Measurements from ENCODE around the gene CRB2.

CRB2 gene

DNA sequence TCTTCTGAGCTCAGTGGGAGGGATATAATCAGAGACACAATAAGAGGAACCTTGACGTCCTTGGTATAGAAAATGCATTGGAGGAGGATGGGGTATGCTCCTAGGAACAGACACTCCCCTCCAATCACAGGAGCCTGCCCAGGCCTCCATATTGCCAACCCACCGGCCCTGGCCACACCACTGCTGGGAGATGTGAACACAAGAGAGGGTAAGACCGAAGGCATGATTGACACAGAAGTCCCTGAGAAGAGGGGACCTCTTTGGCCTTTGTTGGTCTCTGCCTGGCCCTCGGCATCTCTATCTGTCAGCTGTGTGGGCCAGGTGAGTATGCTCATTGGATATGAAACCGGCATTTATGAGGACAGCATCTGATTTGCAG, 62.0 kb downstream of the CRB2 start:
- TF ChIP-seq, protein P1, sequence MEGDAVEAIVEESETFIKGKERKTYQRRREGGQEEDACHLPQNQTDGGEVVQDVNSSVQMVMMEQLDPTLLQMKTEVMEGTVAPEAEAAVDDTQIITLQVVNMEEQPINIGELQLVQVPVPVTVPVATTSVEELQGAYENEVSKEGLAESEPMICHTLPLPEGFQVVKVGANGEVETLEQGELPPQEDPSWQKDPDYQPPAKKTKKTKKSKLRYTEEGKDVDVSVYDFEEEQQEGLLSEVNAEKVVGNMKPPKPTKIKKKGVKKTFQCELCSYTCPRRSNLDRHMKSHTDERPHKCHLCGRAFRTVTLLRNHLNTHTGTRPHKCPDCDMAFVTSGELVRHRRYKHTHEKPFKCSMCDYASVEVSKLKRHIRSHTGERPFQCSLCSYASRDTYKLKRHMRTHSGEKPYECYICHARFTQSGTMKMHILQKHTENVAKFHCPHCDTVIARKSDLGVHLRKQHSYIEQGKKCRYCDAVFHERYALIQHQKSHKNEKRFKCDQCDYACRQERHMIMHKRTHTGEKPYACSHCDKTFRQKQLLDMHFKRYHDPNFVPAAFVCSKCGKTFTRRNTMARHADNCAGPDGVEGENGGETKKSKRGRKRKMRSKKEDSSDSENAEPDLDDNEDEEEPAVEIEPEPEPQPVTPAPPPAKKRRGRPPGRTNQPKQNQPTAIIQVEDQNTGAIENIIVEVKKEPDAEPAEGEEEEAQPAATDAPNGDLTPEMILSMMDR (IDR thresholded peaks at IDR 0.05; ENCODE audit: unreplicated experiment in 3 of 3) = no peak
- H3K27me3 Mint-ChIP-seq (ENCODE audit: low read depth) = peaks cover 9% of the 10 kb centered on the region
- H3K27ac Mint-ChIP-seq = no peak overlapping the region
- no peaks in the 10 kb centered on the region for H3K9me3 Mint-ChIP-seq
- H3K4me1 Mint-ChIP-seq = peaks cover 30% of the 10 kb centered on the region
- H3K4me3 Mint-ChIP-seq = no peak overlapping the region
- H3K36me3 Mint-ChIP-seq (ENCODE audit: low read depth) = peaks cover 8% of the 10 kb centered on the region

DNA sequence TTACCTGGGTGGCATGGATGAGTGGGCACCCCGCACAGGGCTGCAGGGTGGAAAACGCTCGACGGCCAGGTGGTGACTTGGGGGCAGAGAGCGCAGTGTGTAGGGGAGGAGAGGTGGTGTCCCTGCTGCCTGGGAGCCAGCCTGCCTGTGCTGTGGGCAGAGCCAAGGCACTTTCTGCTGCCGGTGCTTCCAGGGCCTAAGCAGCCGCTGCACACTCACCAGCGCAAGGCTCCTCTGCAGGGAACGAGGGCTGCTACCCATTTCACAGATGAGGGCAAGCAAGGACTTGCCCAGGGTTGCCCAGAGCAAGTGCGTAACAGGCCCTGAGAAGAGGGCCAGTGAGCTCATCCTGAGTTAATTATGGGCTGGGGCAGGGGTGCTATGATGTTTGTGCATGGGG, 62.5 kb downstream of the CRB2 start:
- peaks cover 9% of the 10 kb centered on the region for H3K27me3 Mint-ChIP-seq (ENCODE audit: low read depth)
- peaks cover 30% of the 10 kb centered on the region for H3K4me1 Mint-ChIP-seq
- no peak overlapping the region for H3K27ac Mint-ChIP-seq
- no peak overlapping the region for H3K4me3 Mint-ChIP-seq
- peaks cover 8% of the 10 kb centered on the region for H3K36me3 Mint-ChIP-seq (ENCODE audit: low read depth)
- TF ChIP-seq, protein P1 (IDR thresholded peaks at IDR 0.05; ENCODE audit: unreplicated experiment in 3 of 3) = no peak
- no peaks in the 10 kb centered on the region for H3K9me3 Mint-ChIP-seq

DNA sequence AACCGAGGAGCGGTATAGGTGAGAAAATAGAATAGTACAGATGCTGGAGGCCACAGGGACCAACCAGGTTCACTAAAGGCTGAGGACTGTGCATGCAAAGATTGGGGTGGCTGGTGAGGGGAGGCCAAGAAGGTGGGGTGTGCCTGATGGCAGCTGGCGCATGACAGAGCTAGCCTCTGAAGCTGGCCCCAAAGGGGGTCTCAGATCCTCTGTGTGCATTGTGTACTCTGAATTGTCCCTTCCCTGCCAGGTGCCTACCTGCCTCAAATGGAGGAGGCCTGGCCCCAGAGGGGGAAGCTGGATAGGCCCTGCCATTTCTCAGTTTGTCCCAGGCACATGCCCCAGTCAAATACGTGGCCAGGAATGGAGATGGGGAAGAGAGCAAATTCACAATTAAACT, 63.1 kb downstream of the CRB2 start:
- no peaks in the 10 kb centered on the region for H3K9me3 Mint-ChIP-seq
- no peak overlapping the region for H3K27ac Mint-ChIP-seq
- H3K4me3 Mint-ChIP-seq = no peak overlapping the region
- TF ChIP-seq, protein P1 (IDR thresholded peaks at IDR 0.05; ENCODE audit: unreplicated experiment in 3 of 3) = no peak
- H3K4me1 Mint-ChIP-seq = peaks cover 30% of the 10 kb centered on the region
- peaks cover 13% of the 10 kb centered on the region for H3K27me3 Mint-ChIP-seq (ENCODE audit: low read depth)
- peaks cover 8% of the 10 kb centered on the region for H3K36me3 Mint-ChIP-seq (ENCODE audit: low read depth)

DNA sequence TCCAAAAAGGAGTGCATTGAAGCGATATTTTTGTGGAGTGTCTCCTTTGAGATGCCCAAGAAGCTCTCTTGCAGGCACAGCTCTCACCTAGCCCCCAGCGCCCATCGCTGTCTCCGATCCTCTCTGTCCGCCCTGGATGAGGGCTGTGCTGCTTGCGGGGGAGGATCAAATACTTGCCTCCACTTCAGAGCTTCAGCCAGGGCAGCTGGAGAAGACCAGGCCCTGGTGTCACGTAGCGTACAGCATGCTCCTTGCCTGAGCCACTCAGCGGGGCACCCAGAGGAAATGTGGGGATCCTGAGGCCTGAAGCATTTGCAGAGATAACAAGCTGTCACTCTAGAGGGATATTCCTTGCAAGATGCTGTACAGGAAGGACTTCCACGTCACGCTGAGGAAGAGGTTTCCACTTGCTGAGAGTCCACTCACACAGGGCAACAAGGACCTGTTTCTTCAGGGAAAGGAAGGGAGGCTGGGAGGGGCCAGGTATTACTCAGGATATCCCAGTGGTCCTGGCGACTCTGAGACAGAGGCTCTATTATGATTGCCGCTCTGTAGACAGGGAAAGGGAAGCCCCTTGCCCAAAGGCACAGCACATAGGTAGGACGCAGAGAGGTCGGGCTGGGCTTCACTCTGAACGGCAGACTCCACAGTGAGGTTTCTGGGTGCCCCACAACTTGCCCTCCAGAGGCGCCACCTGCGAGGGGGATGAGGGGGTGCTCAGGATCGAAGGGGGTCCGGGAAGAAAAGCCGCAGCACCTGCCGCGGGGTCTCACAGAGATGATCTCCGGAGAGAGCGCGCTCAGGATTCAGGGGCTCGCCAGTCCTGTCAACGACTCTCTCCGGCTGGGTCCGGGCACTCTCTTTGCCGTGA, 64.0 kb downstream of the CRB2 start:
- Mint-ChIP-seq H3K4me1 (peaks cover 24% of the 10 kb centered on the region), H3K9me3 (no peaks in the 10 kb centered on the region), H3K27me3 (ENCODE audit: low read depth) (peaks cover 12% of the 10 kb centered on the region), H3K36me3 (ENCODE audit: low read depth) (peaks cover 8% of the 10 kb centered on the region), H3K27ac (no peak overlapping the region), H3K4me3 (peak overlapping the region in 1 of 3 experiments; percentile 10)
- TF ChIP-seq, protein P1 (IDR thresholded peaks at IDR 0.05; ENCODE audit: unreplicated experiment in 3 of 3) = no peak

DNA sequence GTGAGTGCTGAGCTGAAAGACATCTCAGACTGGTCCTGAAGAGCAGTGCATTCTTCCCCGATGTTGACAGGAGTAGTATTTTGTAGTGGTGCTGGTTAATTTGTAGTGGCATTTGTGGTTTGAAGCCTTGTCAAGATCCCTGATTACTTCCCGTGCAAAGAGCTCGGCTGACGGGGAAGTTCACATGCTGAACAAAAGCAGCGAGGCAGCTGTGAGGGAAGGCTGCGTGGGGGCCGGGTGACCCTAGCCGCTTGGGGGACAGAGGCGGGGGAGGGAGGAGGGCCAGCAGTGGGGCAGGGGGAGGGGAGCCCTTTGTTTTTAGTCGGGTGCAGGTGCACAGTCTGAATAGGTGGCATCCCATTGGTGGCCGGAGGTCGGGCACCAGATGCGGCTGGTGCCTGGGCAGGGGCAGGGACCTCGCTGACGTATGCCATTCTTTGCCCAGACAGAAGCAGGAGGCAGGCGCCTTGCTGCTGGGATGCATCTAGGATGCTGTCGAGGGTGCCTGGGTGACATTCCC, 64.7 kb downstream of the CRB2 start:
- TF ChIP-seq, protein P1 (IDR thresholded peaks at IDR 0.05; ENCODE audit: unreplicated experiment in 3 of 3) = no peak
- peaks cover 10% of the 10 kb centered on the region for H3K36me3 Mint-ChIP-seq (ENCODE audit: low read depth)
- H3K4me3 Mint-ChIP-seq = peak overlapping the region in 1 of 3 experiments; percentile 10
- peaks cover 12% of the 10 kb centered on the region for H3K27me3 Mint-ChIP-seq (ENCODE audit: low read depth)
- peaks cover 21% of the 10 kb centered on the region for H3K4me1 Mint-ChIP-seq
- no peaks in the 10 kb centered on the region for H3K9me3 Mint-ChIP-seq
- no peak overlapping the region for H3K27ac Mint-ChIP-seq
